Spleen (tissue), 11 donors: ENCODE measurements around the gene EIF1AD. TPM values are rescaled to one million over a fixed set of nuclear protein-coding genes. Genes with fewer than 3 reads are reported as not detected.
"Not testable (repeated sequence)": the region's sequence is repeated elsewhere in the genome, so short reads cannot be mapped to it uniquely, and the experiment has no call there.

Source experiments
- DNase-seq: peaks from one replicate; pipeline ENCODE4 v3.0.0-alpha.2; 2020
- H3K27ac ChIP-seq, 8 donors: fragments of 200-600 bp; sonication (generic) in 7 of 8; 1 replicate in 4 of 8; 2 replicates in 4 of 8; pipeline versions ENCODE4 v1.5.0 to v1.8.0; 2016 to 2021; ENCODE audit warnings: inconsistent platforms in 4 of 8, mild to moderate bottlenecking in 4 of 8, moderate library complexity in 1 of 8
- H3K27me3 ChIP-seq, 7 donors: fragments of 200-600 bp; sonication (generic) in 6 of 7; replicated peaks in 1 of 7; 1 replicate in 4 of 7; 2 replicates in 3 of 7; pipeline versions ENCODE4 v1.5.0 to v1.8.0; 2016 to 2021; ENCODE audit warnings: inconsistent platforms in 3 of 7, mild to moderate bottlenecking in 1 of 7
- H3K36me3 ChIP-seq, 6 donors: fragments of 200-600 bp; sonication (generic) in 5 of 6; 1 replicate in 4 of 6; 2 replicates in 2 of 6; pipeline versions ENCODE4 v1.5.0 to v1.8.0; 2016 to 2021; ENCODE audit warnings: inconsistent platforms in 2 of 6
- H3K4me1 ChIP-seq, 6 donors: fragments of 200-600 bp; sonication (generic) in 5 of 6; 1 replicate in 3 of 6; 2 replicates in 3 of 6; pipeline versions ENCODE4 v1.5.0 to v1.8.0; 2016 to 2021; ENCODE audit warnings: inconsistent platforms in 3 of 6
- H3K4me3 ChIP-seq, 8 donors: fragments of 200-600 bp; sonication (generic) in 7 of 8; 1 replicate in 4 of 8; 2 replicates in 4 of 8; pipeline versions ENCODE4 v1.5.0 to v1.8.0; 2016 to 2021; ENCODE audit warnings: inconsistent platforms in 4 of 8, mild to moderate bottlenecking in 4 of 8, moderate library complexity in 2 of 8
- H3K9me3 ChIP-seq, 8 donors: fragments of 200-600 bp; sonication (generic) in 7 of 8; 1 replicate in 4 of 8; 2 replicates in 4 of 8; pipeline versions ENCODE4 v1.5.0 to v1.8.0; 2016 to 2021; ENCODE audit warnings: inconsistent platforms in 4 of 8
- CTCF ChIP-seq, 11 experiments: fragments of 200-600 bp in 7 of 11; fragments of 450-650 bp in 4 of 11; sonication (generic) in 4 of 11; IDR thresholded peaks in 8 of 11; conservative IDR thresholded peaks in 3 of 11; 1 replicate in 7 of 11; 2 replicates in 4 of 11; pipeline versions ENCODE4 v1.4.0 to v1.8.0; 2016 to 2021; ENCODE audit warnings: antibody characterized with exemption in 11 of 11, inconsistent platforms in 4 of 11, mild to moderate bottlenecking in 1 of 11
- POLR2A ChIP-seq, 3 donors: fragments of 450-650 bp; IDR thresholded peaks; one replicate each; pipeline ENCODE4 v1.5.1; 2017; ENCODE audit warnings: antibody characterized with exemption in 3 of 3, mild to moderate bottlenecking in 1 of 3
- POLR2AphosphoS5 ChIP-seq, 3 donors: sonication (generic); formaldehyde crosslinking; IDR thresholded peaks; one replicate each; pipeline ENCODE4 v1.5.1; 2017; ENCODE audit warnings: antibody characterized with exemption in 3 of 3
- WGBS, 5 donors: extraction: QIAGEN DNeasy Blood & Tissue Kit in 3 of 5; methylation state at CpG; one replicate each; pipeline versions ENCODE4 v1.1.5 to v1.1.7; 2013 to 2018; 5-methylcytosine and 5-hydroxymethylcytosine counted together
- intact Hi-C: fragments of 100-400 bp; cut with DNase I; formaldehyde crosslinking; loops from one replicate; pipeline ENCODE4 v1.15.0; 2023; ENCODE audit warnings: low total_unique reads
- polyA plus RNA-seq, 3 donors: library from polyadenylated mRNA; stranded (reverse); fragments of 200-250 nt; gene quantifications; one replicate each; pipeline ENCODE4 v1.2.1, GENCODE V29; 2013
- total RNA-seq, 7 donors: library from RNA; depleted of rRNA in 3 of 7; stranded (reverse); fragments of >200 nt in 3 of 7; fragmentation: NEBNext Ultra II Directional in 4 of 7; extraction: Animal tissue kit (Norgen Biotek cat#: 25700) in 4 of 7; gene quantifications; one replicate each; pipeline versions ENCODE4 v1.1.0 to v1.2.1, GENCODE V29; 2016 to 2021
- donor health status: healthy with polysubstance abuse.
- donor health status: DM: no; HTN: no; CAD: no; lungs with moderate emphysema.
- donor health status: DM: no; HTN: no; CAD: no.
- donor health status: Bipolar disorder and iron deficiency.
- donor health status: healthy.
- donor health status: DM: no; HTN: no; CAD: no.
- donor health status: DM: yes; HTN: yes; CAD: no.

Gene EIF1AD
- total and polyA plus RNA-seq, 10 donors, result 14.3 to 39.2 (median 29.5) TPM

GRCh38 chr11:66011785-66012303 lies 9.9 kb upstream of the EIF1AD start, which contains the start of gene CST6:
Gene CST6 (plus strand): TSS chr11:66012008. CDS start chr11:66012045, 37 bp downstream.
- Histone ChIP-seq H3K27ac (no peak within 1 kb of the TSS), H3K36me3 (no peaks in the 10 kb centered on the region), H3K9me3 (no peaks in the 10 kb centered on the region), H3K4me1 (peaks cover 3 to 27% (median 9%) of the 10 kb centered on the region in 6 donors), H3K4me3 (peak within 1 kb of the TSS in 2 of 8 donors; percentile 19 to 51), H3K27me3 (peaks cover 6 to 38% (median 19%) of the 10 kb centered on the region in 7 donors)
- DNase-seq, result no peak
- TF ChIP-seq CTCF (IDR thresholded peaks at IDR 0.05 in 8 of 11, conservative IDR thresholded peaks at IDR 0.05 in 3 of 11) (no peak), POLR2A (IDR thresholded peaks at IDR 0.05) (no peak), POLR2AphosphoS5 (IDR thresholded peaks at IDR 0.05) (no peak)
- WGBS, 5 donors, result 9 to 25% (median 12%) methylated on average over 29 to 61 of the region's 61 CpGs
- intact Hi-C loops, result no loop called here

DNA sequence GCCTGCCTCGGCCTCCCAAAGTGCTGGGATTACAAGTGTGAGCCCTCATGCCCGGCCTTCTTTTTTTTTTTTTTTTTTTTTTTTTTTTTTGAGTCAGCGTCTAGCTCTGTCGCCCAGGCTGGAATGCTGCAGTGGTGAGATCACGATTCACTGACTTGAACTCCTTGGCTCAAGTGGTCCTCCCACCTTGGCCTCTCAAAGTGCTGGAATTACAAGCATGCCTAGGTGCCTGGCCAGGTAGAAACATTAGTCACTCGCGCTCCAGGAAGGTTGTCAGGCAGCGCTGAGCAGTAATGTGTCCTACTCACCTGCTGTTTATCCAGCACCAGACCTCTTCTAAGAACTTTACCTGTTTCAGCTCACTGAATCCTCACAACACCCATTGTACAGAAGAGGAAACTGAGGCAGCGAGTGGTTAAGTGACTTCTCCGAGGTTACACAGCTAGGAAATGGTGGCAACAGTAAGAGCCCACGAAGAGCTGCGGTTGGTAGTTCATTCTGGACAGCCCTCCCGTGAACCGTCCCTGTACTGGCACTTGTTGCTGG lies 9.4 kb upstream of the EIF1AD start:
- H3K27ac ChIP-seq, result no peak overlapping the region
- H3K9me3 ChIP-seq, result no peaks in the 10 kb centered on the region
- TF ChIP-seq POLR2A (IDR thresholded peaks at IDR 0.05) (no peak), CTCF (IDR thresholded peaks at IDR 0.05 in 8 of 11, conservative IDR thresholded peaks at IDR 0.05 in 3 of 11) (no peak), POLR2AphosphoS5 (IDR thresholded peaks at IDR 0.05) (no peak)
- peaks cover 3 to 27% (median 9%) of the 10 kb centered on the region in 6 donors for H3K4me1 ChIP-seq
- no peak for DNase-seq
- peak overlapping the region in 1 of 8 donors; percentile 51 for H3K4me3 ChIP-seq
- intact Hi-C loops, result no loop called here
- 53 to 60% (median 56%) methylated on average over 8 to 14 of the region's 14 CpGs for WGBS, 5 donors
- peaks cover 6 to 38% (median 19%) of the 10 kb centered on the region in 7 donors for H3K27me3 ChIP-seq
- peaks cover 0 to 3% (median 0%) of the 10 kb centered on the region in 6 donors for H3K36me3 ChIP-seq

DNA sequence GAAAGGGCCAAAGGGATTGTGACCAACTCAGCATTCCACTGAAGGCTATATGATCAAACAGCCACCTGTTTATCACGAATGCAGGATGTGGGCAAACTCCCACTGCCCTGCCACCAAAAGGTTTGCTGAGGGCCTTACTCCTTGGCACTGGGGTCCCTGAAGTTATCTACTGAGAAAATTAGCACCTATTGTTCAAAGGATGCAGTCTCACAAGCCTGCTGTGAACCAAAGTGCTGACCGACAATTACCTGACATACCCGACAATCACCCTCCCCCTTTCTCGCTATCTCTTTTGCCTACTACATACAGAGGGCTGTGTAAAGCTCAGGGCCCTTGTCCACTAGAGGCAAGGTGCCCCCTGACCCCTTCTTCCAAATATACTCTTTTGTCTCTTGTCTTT lies 8.1 kb upstream of the EIF1AD start:
- H3K4me3 ChIP-seq, intact Hi-C loops, H3K9me3 ChIP-seq, DNase-seq, H3K27ac ChIP-seq: not testable (repeated sequence)
- H3K36me3 ChIP-seq, result peaks cover 0 to 16% (median 4%) of the 10 kb centered on the region in 6 donors
- peaks cover 3 to 22% (median 9%) of the 10 kb centered on the region in 6 donors for H3K4me1 ChIP-seq
- H3K27me3 ChIP-seq, result peaks cover 6 to 38% (median 19%) of the 10 kb centered on the region in 7 donors
- WGBS, 5 donors, result 66 to 80% (median 76%) methylated on average over 4 of the region's 4 CpGs

- peaks cover 4 to 25% (median 12%) of the 10 kb centered on the region in 6 donors for H3K4me1 ChIP-seq
- TF ChIP-seq CTCF (IDR thresholded peaks at IDR 0.05 in 8 of 11, conservative IDR thresholded peaks at IDR 0.05 in 3 of 11) (no peak), POLR2AphosphoS5 (IDR thresholded peaks at IDR 0.05) (no peak), POLR2A (IDR thresholded peaks at IDR 0.05) (no peak)
- intact Hi-C loops, result no loop called here
- no peak overlapping the region for H3K4me3 ChIP-seq
- 48 to 71% (median 67%) methylated on average over 10 of the region's 10 CpGs for WGBS, 5 donors
- peaks cover 6 to 32% (median 19%) of the 10 kb centered on the region in 7 donors for H3K27me3 ChIP-seq
- H3K36me3 ChIP-seq, result peaks cover 0 to 30% (median 18%) of the 10 kb centered on the region in 6 donors
- H3K9me3 ChIP-seq, result no peaks in the 10 kb centered on the region
- H3K27ac ChIP-seq, result no peak overlapping the region
- no peak for DNase-seq
Measured at GRCh38 chr11:66008468-66009101, 6.6 kb upstream of the EIF1AD start.
